C4-2B (cell line): ENCODE data around the gene DNAH8.

Experiments
- ZFX ChIP-seq: fragments of 450-650 bp; IDR thresholded peaks from 2 replicates; pipeline ENCODE4 v1.6.1; 2017
- TF ChIP-seq, protein P1 (sequence below): fragments of 450-650 bp; conservative IDR thresholded peaks from 2 replicates; pipeline ENCODE4 v1.5.1; 2017; ENCODE audit warnings: mild to moderate bottlenecking

- TF ChIP-seq, protein P1, sequence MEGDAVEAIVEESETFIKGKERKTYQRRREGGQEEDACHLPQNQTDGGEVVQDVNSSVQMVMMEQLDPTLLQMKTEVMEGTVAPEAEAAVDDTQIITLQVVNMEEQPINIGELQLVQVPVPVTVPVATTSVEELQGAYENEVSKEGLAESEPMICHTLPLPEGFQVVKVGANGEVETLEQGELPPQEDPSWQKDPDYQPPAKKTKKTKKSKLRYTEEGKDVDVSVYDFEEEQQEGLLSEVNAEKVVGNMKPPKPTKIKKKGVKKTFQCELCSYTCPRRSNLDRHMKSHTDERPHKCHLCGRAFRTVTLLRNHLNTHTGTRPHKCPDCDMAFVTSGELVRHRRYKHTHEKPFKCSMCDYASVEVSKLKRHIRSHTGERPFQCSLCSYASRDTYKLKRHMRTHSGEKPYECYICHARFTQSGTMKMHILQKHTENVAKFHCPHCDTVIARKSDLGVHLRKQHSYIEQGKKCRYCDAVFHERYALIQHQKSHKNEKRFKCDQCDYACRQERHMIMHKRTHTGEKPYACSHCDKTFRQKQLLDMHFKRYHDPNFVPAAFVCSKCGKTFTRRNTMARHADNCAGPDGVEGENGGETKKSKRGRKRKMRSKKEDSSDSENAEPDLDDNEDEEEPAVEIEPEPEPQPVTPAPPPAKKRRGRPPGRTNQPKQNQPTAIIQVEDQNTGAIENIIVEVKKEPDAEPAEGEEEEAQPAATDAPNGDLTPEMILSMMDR = no peak
- TF ChIP-seq ZFX = no peak
These were observed 91.7 kb downstream of the DNAH8 start for GRCh38 chr6:38806833-38807232.
